Stimulated activated CD4-positive, alpha-beta T cell treated with anti-CD3 and anti-CD28 coated beads, Interleukin-1b, Interleukin-23, amount 100 ng/mL, for 24 hours (primary cell): ENCODE results near the gene BTN3A1.
"Not testable (repeated sequence)": the region's sequence is repeated elsewhere in the genome, so short reads cannot be mapped to it uniquely, and the experiment has no call there.

Source experiments
- DNase-seq, 4 experiments: peaks; one replicate each; pipeline ENCODE4 v3.0.0-alpha.2; 2020; ENCODE audit warnings: low read depth in 4 of 4, low spot score in 1 of 4

BTN3A1 gene

GRCh38 chr6:26401987-26402658 lies at the start of gene BTN3A1:
Gene BTN3A1, plus strand, starts transcription at chr6:26402275. Its CDS starts 3,289 bp downstream, at chr6:26405564.
- peak; percentile 28 to 58 (median 46) for DNase-seq

GRCh38 chr6:26352315-26352714 lies 49.8 kb upstream of the BTN3A1 start:
- no peak for DNase-seq

GRCh38 chr6:26354162-26354561 lies 47.9 kb upstream of the BTN3A1 start:
- no peak for DNase-seq

- no peak for DNase-seq
These were observed 46.7 kb upstream of the BTN3A1 start for GRCh38 chr6:26355366-26355765.

GRCh38 chr6:26357543-26357942 lies 44.5 kb upstream of the BTN3A1 start:
- not testable (repeated sequence) for DNase-seq

GRCh38 chr6:26358511-26358981 lies 43.5 kb upstream of the BTN3A1 start:
- no peak for DNase-seq

- DNase-seq: no peak
These were observed 42.3 kb upstream of the BTN3A1 start for GRCh38 chr6:26359765-26360164.

GRCh38 chr6:26360451-26361416 lies 41.3 kb upstream of the BTN3A1 start:
- no peak for DNase-seq

- no peak for DNase-seq
These were observed 40.5 kb upstream of the BTN3A1 start for GRCh38 chr6:26361544-26361943.

GRCh38 chr6:26362093-26362835 lies 39.8 kb upstream of the BTN3A1 start:
- DNase-seq: no peak

- no peak for DNase-seq
These were observed 39.2 kb upstream of the BTN3A1 start for GRCh38 chr6:26362836-26363220.

- DNase-seq: no peak
These were observed 38.0 kb upstream of the BTN3A1 start for GRCh38 chr6:26363882-26364701.

- no peak for DNase-seq
These were observed 36.5 kb upstream of the BTN3A1 start for GRCh38 chr6:26365633-26365995.

GRCh38 chr6:26366504-26366903 lies 35.6 kb upstream of the BTN3A1 start:
- no peak for DNase-seq

- no peak for DNase-seq
These were observed 35.0 kb upstream of the BTN3A1 start for GRCh38 chr6:26367114-26367513.

- not testable (repeated sequence) for DNase-seq
These were observed 30.3 kb upstream of the BTN3A1 start for GRCh38 chr6:26371813-26372212.

GRCh38 chr6:26372308-26373144 lies 29.5 kb upstream of the BTN3A1 start:
- no peak for DNase-seq

- DNase-seq: no peak
These were observed 26.8 kb upstream of the BTN3A1 start for GRCh38 chr6:26375270-26375669.

- no peak for DNase-seq
These were observed 24.4 kb upstream of the BTN3A1 start for GRCh38 chr6:26377719-26378118.

- not testable (repeated sequence) for DNase-seq
These were observed 23.9 kb upstream of the BTN3A1 start for GRCh38 chr6:26378143-26378542.
